HL-60 (cell line): Measurements from ENCODE around the gene STXBP3.

Source experiments
- DNase-seq, 2 experiments: peaks; one replicate each; pipeline ENCODE4 v3.0.0-alpha.2; 2010 to 2020; ENCODE audit warnings: low read depth in 1 of 2, low spot score in 1 of 2
- H3K27ac ChIP-seq: fragments of 250-450 bp; sonication (Bioruptor Pico); replicated peaks from 2 replicates; pipeline ENCODE4 v1.5.1; 2020; ENCODE audit warnings: mild to moderate bottlenecking, moderate library complexity
- H3K27me3 ChIP-seq: fragments of 250-450 bp; sonication (Bioruptor Pico); 2 replicates; pipeline ENCODE4 v1.5.1; 2021; ENCODE audit warnings: mild to moderate bottlenecking, moderate library complexity; ENCODE audit not compliant: insufficient read depth, poor library complexity, severe bottlenecking
- H3K4me3 ChIP-seq: replicated peaks from 2 replicates; pipeline ENCODE4 v1.5.1; 2011; ENCODE audit warnings: mild to moderate bottlenecking, control low read depth, low read length; ENCODE audit not compliant: insufficient read depth
- GABPA ChIP-seq: IDR thresholded peaks from 2 replicates; pipeline ENCODE4 v1.6.1; 2012; ENCODE audit warnings: low read depth
- POLR2AphosphoS5 ChIP-seq: IDR thresholded peaks from 2 replicates; pipeline ENCODE4 v1.6.1; 2012; ENCODE audit warnings: low read depth
- SPI1 ChIP-seq: IDR thresholded peaks from 2 replicates; pipeline ENCODE4 v1.6.1; 2012; ENCODE audit warnings: low read depth, mild to moderate bottlenecking, borderline replicate concordance
- TF ChIP-seq, protein P1 (sequence below): IDR thresholded peaks from 2 replicates; pipeline ENCODE4 v1.6.1; 2012; ENCODE audit warnings: low read depth; ENCODE audit not compliant: insufficient replicate concordance
- TF ChIP-seq, protein P2 (sequence below): IDR thresholded peaks from one replicate; pipeline ENCODE4 v1.5.1; 2011; ENCODE audit warnings: low read length, control low read depth, inconsistent platforms; ENCODE audit not compliant: insufficient read depth

The STXBP3 gene

DNA sequence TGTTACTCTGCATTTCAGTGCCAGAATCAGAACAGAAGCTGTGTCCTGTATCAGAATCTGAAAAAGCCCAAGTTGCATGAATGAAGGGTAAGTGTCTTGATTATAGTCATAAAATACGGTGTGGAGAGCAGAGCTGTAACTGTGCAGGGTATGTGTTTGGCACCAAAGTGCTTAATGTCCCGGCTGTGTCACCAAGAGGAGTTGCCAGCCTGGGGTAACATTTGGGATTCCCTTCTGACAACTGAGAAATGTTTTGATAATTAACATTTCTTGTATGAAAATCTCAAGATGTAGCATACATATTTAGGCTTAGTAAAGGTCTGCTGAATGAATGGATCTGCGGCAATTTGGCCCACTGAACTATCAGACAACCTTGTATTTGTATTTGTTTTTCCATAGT is 77.2 kb downstream of the STXBP3 start:
- Histone ChIP-seq H3K27ac (no peak overlapping the region), H3K27me3 (no peaks in the 10 kb centered on the region), H3K4me3 (no peak overlapping the region)
- DNase-seq = no peak
- TF ChIP-seq, protein P1, sequence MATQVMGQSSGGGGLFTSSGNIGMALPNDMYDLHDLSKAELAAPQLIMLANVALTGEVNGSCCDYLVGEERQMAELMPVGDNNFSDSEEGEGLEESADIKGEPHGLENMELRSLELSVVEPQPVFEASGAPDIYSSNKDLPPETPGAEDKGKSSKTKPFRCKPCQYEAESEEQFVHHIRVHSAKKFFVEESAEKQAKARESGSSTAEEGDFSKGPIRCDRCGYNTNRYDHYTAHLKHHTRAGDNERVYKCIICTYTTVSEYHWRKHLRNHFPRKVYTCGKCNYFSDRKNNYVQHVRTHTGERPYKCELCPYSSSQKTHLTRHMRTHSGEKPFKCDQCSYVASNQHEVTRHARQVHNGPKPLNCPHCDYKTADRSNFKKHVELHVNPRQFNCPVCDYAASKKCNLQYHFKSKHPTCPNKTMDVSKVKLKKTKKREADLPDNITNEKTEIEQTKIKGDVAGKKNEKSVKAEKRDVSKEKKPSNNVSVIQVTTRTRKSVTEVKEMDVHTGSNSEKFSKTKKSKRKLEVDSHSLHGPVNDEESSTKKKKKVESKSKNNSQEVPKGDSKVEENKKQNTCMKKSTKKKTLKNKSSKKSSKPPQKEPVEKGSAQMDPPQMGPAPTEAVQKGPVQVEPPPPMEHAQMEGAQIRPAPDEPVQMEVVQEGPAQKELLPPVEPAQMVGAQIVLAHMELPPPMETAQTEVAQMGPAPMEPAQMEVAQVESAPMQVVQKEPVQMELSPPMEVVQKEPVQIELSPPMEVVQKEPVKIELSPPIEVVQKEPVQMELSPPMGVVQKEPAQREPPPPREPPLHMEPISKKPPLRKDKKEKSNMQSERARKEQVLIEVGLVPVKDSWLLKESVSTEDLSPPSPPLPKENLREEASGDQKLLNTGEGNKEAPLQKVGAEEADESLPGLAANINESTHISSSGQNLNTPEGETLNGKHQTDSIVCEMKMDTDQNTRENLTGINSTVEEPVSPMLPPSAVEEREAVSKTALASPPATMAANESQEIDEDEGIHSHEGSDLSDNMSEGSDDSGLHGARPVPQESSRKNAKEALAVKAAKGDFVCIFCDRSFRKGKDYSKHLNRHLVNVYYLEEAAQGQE = no peak
- TF ChIP-seq, protein P2, sequence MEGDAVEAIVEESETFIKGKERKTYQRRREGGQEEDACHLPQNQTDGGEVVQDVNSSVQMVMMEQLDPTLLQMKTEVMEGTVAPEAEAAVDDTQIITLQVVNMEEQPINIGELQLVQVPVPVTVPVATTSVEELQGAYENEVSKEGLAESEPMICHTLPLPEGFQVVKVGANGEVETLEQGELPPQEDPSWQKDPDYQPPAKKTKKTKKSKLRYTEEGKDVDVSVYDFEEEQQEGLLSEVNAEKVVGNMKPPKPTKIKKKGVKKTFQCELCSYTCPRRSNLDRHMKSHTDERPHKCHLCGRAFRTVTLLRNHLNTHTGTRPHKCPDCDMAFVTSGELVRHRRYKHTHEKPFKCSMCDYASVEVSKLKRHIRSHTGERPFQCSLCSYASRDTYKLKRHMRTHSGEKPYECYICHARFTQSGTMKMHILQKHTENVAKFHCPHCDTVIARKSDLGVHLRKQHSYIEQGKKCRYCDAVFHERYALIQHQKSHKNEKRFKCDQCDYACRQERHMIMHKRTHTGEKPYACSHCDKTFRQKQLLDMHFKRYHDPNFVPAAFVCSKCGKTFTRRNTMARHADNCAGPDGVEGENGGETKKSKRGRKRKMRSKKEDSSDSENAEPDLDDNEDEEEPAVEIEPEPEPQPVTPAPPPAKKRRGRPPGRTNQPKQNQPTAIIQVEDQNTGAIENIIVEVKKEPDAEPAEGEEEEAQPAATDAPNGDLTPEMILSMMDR = no peak
- no peak for TF ChIP-seq GABPA
- no peak for TF ChIP-seq SPI1
- no peak for TF ChIP-seq POLR2AphosphoS5

DNA sequence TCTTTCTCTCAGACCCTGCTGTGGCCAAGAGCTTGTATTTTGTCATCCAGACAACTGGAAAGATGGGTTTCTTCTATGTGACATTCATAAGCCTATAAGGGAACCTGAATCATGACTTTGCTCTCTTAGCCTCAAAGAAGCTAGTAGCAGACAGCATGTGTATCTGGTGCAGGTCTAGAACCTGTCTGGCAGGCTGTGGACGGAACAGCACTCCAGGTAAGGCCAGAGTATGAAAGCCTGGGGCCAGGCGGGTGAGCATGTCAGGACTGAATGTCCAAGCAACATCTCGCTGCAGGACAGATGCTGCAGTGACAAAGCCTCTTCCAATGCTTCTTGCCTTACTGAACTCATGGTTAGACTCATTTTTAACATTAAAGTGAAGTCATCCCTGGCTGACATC is 77.6 kb downstream of the STXBP3 start:
- Histone ChIP-seq H3K27me3 (no peaks in the 10 kb centered on the region), H3K27ac (no peak overlapping the region), H3K4me3 (no peak overlapping the region)
- DNase-seq = no peak
- TF ChIP-seq, protein P1 = no peak
- TF ChIP-seq SPI1 (no peak), GABPA (no peak), POLR2AphosphoS5 (no peak)
- TF ChIP-seq, protein P2 = no peak

DNA sequence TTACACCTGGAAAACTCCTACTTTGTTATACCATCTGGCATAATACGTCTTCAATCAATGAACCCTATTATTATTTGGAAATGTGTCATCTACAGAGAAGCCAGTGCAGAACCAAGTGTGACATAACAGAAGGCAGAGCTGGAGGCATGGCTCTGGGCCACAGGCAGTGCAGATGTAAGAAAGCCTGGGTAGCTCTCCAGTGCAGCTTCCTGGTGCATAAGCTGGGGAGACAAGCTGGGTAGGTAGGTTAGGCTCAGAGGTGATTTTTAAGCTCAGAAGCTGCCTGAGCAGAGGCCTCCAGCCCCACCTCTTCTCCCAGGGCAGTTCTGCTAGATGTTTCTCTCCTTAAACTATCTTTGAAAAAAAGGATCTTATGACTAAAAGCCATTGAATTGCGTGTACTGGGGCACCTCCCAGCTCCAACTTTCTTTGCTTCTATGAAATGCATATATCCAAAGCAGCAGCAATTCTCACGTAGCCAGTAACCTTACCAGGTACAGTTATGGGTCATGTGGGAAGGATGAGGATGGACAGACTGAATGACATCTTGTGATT is 79.7 kb downstream of the STXBP3 start:
- TF ChIP-seq, protein P1 = no peak
- TF ChIP-seq POLR2AphosphoS5 (no peak), GABPA (no peak), SPI1 (no peak)
- TF ChIP-seq, protein P2 = no peak
- no peak for DNase-seq
- Histone ChIP-seq H3K4me3 (no peak overlapping the region), H3K27me3 (no peaks in the 10 kb centered on the region), H3K27ac (no peak overlapping the region)
